Spleen (tissue), 7 donors: ENCODE measurements around the gene F8A3.

Experiments used
- POLR2A ChIP-seq, 3 donors: fragments of 450-650 bp; IDR thresholded peaks; one replicate each; pipeline ENCODE4 v1.5.1; 2017; ENCODE audit warnings: antibody characterized with exemption in 3 of 3, mild to moderate bottlenecking in 1 of 3
- POLR2AphosphoS5 ChIP-seq, 3 donors: sonication (generic); formaldehyde crosslinking; IDR thresholded peaks; one replicate each; pipeline ENCODE4 v1.5.1; 2017; ENCODE audit warnings: antibody characterized with exemption in 3 of 3
- TF ChIP-seq, protein P1 (sequence below), 11 experiments: fragments of 200-600 bp in 7 of 11; fragments of 450-650 bp in 4 of 11; sonication (generic) in 4 of 11; IDR thresholded peaks in 8 of 11; conservative IDR thresholded peaks in 3 of 11; 1 replicate in 7 of 11; 2 replicates in 4 of 11; pipeline versions ENCODE4 v1.4.0 to v1.8.0; 2016 to 2021; ENCODE audit warnings: antibody characterized with exemption in 11 of 11, inconsistent platforms in 4 of 11, mild to moderate bottlenecking in 1 of 11
- donor health status: DM: no; HTN: no; CAD: no; lungs with moderate emphysema.
- donor health status: DM: no; HTN: no; CAD: no.
- donor health status: DM: no; HTN: no; CAD: no.

DNA sequence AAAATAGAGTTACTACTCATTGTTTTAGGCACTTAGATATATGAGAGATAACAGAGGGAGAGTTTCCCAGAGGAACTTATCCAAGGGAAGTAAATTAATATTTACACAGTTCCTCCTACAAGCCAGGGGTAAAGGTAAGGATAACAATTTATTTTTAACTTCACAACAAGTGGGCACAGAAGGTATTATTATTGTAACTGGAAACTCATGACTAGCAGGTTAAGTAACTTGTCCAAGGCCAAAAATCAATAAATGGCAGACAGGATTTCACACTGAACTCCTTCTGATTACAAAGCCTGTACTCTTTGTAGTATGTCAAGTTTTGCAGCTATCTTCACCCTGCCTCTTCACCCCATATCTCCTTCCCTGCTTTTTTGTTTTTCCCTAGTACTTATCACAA, 46.9 kb upstream of the F8A3 start:
- TF ChIP-seq, protein P1, sequence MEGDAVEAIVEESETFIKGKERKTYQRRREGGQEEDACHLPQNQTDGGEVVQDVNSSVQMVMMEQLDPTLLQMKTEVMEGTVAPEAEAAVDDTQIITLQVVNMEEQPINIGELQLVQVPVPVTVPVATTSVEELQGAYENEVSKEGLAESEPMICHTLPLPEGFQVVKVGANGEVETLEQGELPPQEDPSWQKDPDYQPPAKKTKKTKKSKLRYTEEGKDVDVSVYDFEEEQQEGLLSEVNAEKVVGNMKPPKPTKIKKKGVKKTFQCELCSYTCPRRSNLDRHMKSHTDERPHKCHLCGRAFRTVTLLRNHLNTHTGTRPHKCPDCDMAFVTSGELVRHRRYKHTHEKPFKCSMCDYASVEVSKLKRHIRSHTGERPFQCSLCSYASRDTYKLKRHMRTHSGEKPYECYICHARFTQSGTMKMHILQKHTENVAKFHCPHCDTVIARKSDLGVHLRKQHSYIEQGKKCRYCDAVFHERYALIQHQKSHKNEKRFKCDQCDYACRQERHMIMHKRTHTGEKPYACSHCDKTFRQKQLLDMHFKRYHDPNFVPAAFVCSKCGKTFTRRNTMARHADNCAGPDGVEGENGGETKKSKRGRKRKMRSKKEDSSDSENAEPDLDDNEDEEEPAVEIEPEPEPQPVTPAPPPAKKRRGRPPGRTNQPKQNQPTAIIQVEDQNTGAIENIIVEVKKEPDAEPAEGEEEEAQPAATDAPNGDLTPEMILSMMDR (IDR thresholded peaks at IDR 0.05 in 8 of 11, conservative IDR thresholded peaks at IDR 0.05 in 3 of 11) = no peak
- TF ChIP-seq POLR2A (IDR thresholded peaks at IDR 0.05) (no peak), POLR2AphosphoS5 (IDR thresholded peaks at IDR 0.05) (no peak)
